HL-60 (cell line): ENCODE measurements around the gene ZFAND6.

Source experiments
- POLR2AphosphoS5 ChIP-seq: IDR thresholded peaks from 2 replicates; pipeline ENCODE4 v1.6.1; 2012; ENCODE audit warnings: low read depth
- SPI1 ChIP-seq: IDR thresholded peaks from 2 replicates; pipeline ENCODE4 v1.6.1; 2012; ENCODE audit warnings: low read depth, mild to moderate bottlenecking, borderline replicate concordance
- TF ChIP-seq, protein P1 (sequence below): IDR thresholded peaks from one replicate; pipeline ENCODE4 v1.5.1; 2011; ENCODE audit warnings: low read length, control low read depth, inconsistent platforms; ENCODE audit not compliant: insufficient read depth
- TF ChIP-seq, protein P2 (sequence below): IDR thresholded peaks from 2 replicates; pipeline ENCODE4 v1.6.1; 2012; ENCODE audit warnings: low read depth; ENCODE audit not compliant: insufficient replicate concordance

DNA sequence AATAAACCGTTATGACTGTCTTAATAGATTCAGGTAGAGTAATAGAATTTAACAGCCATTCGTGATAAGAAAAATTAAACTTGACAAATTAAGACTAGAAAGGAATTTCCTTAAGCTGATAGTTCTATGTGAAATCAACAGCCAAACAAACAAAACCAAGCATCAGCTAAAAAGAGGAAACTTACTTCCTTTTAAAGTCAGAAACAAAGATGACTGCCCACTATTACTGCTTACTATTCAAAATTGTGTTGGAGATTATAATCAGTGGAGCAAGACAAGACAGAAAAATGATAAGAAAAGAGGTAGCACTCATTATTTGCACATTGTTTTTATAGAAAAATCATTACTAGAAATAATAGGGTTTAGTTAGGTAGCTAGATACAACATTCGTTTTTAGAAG, 79.5 kb downstream of the ZFAND6 start:
- TF ChIP-seq, protein P1, sequence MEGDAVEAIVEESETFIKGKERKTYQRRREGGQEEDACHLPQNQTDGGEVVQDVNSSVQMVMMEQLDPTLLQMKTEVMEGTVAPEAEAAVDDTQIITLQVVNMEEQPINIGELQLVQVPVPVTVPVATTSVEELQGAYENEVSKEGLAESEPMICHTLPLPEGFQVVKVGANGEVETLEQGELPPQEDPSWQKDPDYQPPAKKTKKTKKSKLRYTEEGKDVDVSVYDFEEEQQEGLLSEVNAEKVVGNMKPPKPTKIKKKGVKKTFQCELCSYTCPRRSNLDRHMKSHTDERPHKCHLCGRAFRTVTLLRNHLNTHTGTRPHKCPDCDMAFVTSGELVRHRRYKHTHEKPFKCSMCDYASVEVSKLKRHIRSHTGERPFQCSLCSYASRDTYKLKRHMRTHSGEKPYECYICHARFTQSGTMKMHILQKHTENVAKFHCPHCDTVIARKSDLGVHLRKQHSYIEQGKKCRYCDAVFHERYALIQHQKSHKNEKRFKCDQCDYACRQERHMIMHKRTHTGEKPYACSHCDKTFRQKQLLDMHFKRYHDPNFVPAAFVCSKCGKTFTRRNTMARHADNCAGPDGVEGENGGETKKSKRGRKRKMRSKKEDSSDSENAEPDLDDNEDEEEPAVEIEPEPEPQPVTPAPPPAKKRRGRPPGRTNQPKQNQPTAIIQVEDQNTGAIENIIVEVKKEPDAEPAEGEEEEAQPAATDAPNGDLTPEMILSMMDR, result no peak
- no peak for TF ChIP-seq POLR2AphosphoS5
- TF ChIP-seq SPI1, result no peak
- TF ChIP-seq, protein P2, sequence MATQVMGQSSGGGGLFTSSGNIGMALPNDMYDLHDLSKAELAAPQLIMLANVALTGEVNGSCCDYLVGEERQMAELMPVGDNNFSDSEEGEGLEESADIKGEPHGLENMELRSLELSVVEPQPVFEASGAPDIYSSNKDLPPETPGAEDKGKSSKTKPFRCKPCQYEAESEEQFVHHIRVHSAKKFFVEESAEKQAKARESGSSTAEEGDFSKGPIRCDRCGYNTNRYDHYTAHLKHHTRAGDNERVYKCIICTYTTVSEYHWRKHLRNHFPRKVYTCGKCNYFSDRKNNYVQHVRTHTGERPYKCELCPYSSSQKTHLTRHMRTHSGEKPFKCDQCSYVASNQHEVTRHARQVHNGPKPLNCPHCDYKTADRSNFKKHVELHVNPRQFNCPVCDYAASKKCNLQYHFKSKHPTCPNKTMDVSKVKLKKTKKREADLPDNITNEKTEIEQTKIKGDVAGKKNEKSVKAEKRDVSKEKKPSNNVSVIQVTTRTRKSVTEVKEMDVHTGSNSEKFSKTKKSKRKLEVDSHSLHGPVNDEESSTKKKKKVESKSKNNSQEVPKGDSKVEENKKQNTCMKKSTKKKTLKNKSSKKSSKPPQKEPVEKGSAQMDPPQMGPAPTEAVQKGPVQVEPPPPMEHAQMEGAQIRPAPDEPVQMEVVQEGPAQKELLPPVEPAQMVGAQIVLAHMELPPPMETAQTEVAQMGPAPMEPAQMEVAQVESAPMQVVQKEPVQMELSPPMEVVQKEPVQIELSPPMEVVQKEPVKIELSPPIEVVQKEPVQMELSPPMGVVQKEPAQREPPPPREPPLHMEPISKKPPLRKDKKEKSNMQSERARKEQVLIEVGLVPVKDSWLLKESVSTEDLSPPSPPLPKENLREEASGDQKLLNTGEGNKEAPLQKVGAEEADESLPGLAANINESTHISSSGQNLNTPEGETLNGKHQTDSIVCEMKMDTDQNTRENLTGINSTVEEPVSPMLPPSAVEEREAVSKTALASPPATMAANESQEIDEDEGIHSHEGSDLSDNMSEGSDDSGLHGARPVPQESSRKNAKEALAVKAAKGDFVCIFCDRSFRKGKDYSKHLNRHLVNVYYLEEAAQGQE, result no peak
